DND-41 (cell line): ENCODE measurements around the gene PRR35.

Source experiments
- CTCF ChIP-seq: IDR thresholded peaks from 2 replicates; pipeline ENCODE4 v1.5.1; 2012; ENCODE audit warnings: borderline replicate concordance, low read length, moderate library complexity, mild to moderate bottlenecking; ENCODE audit not compliant: poor library complexity, severe bottlenecking; ENCODE audit errors: extremely low read depth
- EZH2 ChIP-seq: IDR thresholded peaks from 3 replicates; pipeline ENCODE4 v1.6.1; 2012; ENCODE audit warnings: borderline replicate concordance, low read depth, mild to moderate bottlenecking, moderate library complexity, low read length, inconsistent platforms; ENCODE audit not compliant: severe bottlenecking

GRCh38 chr16:574021-574760, 14.0 kb downstream of the PRR35 start:
- no peak for TF ChIP-seq CTCF
- no peak for TF ChIP-seq EZH2
